OCI-LY3 (cell line): Measurements from ENCODE around the gene CA10.

Experiments
- H2AFZ ChIP-seq: fragments of 200-600, 300-600 bp; shearing (Covaris generic); 2 replicates; pipeline ENCODE4 v1.6.0; 2014; ENCODE audit warnings: antibody characterized with exemption, low read depth, low read length
- H3K27ac ChIP-seq: fragments of 200-600, 300-600 bp; sonication (generic); 2 replicates; pipeline ENCODE4 v1.5.1; 2014; ENCODE audit warnings: mild to moderate bottlenecking, low read length, moderate library complexity, mixed read lengths
- H3K27me3 ChIP-seq: fragments of 200-600, 300-600 bp; sonication (generic); 2 replicates; pipeline ENCODE4 v1.6.1; 2014; ENCODE audit warnings: low read depth, low read length, mixed read lengths
- H3K36me3 ChIP-seq: fragments of 200-600, 300-600 bp; sonication (generic); replicated peaks from 2 replicates; pipeline ENCODE3; 2014; ENCODE audit warnings: low read depth, low read length, mixed read lengths
- H3K4me1 ChIP-seq: fragments of 300-600, 200-600 bp; sonication (generic); 2 replicates; pipeline ENCODE4 v1.6.1; 2014; ENCODE audit warnings: low read length, mixed read lengths
- H3K4me2 ChIP-seq: fragments of 200-600, 300-600 bp; sonication (generic); 2 replicates; pipeline ENCODE4 v1.6.1; 2014; ENCODE audit warnings: low read length, mixed read lengths
- H3K4me3 ChIP-seq: fragments of 300-600, 200-600 bp; sonication (generic); 2 replicates; pipeline ENCODE4 v1.5.1; 2014; ENCODE audit warnings: antibody characterized with exemption, mild to moderate bottlenecking, low read length, moderate library complexity
- H3K79me2 ChIP-seq: fragments of 300-600, 200-600 bp; shearing (Covaris generic); 2 replicates; pipeline ENCODE4 v1.6.1; 2014; ENCODE audit warnings: mild to moderate bottlenecking, low read length, mixed read lengths
- H3K9ac ChIP-seq: fragments of 300-600, 200-600 bp; shearing (Covaris generic); 2 replicates; pipeline ENCODE4 v1.6.0; 2014; ENCODE audit warnings: mild to moderate bottlenecking, low read length, moderate library complexity
- H3K9me3 ChIP-seq: fragments of 200-600, 300-600 bp; shearing (Covaris generic); 2 replicates; pipeline ENCODE4 v1.6.1; 2014; ENCODE audit warnings: low read length, mixed read lengths; ENCODE audit not compliant: insufficient read depth
- H4K20me1 ChIP-seq: fragments of 200-600, 300-600 bp; sonication (generic); 2 replicates; pipeline ENCODE4 v1.6.1; 2016; ENCODE audit warnings: low read length, mixed read lengths; ENCODE audit not compliant: insufficient read depth
- EZH2phosphoT487 ChIP-seq: fragments of 200-600 bp; shearing (Covaris generic); IDR thresholded peaks from 2 replicates; pipeline ENCODE4 v1.6.1; 2018; ENCODE audit warnings: antibody characterized with exemption, mixed run types, low read depth
- TF ChIP-seq, protein P1 (sequence below): fragments of 200-600, 300-600 bp; sonication (generic); IDR thresholded peaks from 2 replicates; pipeline ENCODE4 v1.5.1; 2014; ENCODE audit warnings: antibody characterized with exemption, low read length, low read depth

The CA10 gene

DNA sequence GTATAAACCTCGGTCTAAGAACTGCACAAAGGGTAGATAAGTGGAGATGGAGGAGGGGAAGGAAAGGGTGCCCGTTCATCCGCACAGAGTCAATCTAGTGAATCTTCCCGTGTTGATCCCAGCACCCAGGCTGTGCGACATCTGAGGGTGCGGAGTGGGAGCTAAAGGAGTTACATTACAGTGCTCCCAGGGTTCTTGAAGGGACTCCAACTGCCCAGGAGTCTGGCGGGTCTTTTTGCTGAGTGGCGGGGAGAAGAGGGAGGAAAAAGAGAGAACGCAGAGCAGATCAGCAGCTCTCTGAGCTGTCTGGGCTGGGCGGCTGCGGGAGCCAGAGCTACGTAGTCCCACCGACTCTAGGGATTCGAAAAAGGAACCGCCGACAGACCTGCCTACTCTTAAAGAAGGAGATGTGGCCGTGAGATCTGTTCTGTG lies 1.6 kb upstream of the CA10 start:
- no peak overlapping the region for H3K27ac ChIP-seq
- H3K4me1 ChIP-seq = no peaks in the 10 kb centered on the region
- no peaks in the 10 kb centered on the region for H3K27me3 ChIP-seq
- no peak overlapping the region for H2AFZ ChIP-seq
- TF ChIP-seq, protein P1, sequence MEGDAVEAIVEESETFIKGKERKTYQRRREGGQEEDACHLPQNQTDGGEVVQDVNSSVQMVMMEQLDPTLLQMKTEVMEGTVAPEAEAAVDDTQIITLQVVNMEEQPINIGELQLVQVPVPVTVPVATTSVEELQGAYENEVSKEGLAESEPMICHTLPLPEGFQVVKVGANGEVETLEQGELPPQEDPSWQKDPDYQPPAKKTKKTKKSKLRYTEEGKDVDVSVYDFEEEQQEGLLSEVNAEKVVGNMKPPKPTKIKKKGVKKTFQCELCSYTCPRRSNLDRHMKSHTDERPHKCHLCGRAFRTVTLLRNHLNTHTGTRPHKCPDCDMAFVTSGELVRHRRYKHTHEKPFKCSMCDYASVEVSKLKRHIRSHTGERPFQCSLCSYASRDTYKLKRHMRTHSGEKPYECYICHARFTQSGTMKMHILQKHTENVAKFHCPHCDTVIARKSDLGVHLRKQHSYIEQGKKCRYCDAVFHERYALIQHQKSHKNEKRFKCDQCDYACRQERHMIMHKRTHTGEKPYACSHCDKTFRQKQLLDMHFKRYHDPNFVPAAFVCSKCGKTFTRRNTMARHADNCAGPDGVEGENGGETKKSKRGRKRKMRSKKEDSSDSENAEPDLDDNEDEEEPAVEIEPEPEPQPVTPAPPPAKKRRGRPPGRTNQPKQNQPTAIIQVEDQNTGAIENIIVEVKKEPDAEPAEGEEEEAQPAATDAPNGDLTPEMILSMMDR = no peak
- TF ChIP-seq EZH2phosphoT487 = no peak
- no peaks in the 10 kb centered on the region for H3K79me2 ChIP-seq
- no peaks in the 10 kb centered on the region for H3K9me3 ChIP-seq
- H3K9ac ChIP-seq = no peak overlapping the region
- H3K4me3 ChIP-seq = no peak overlapping the region
- H3K4me2 ChIP-seq = no peak overlapping the region
- H3K36me3 ChIP-seq = no peaks in the 10 kb centered on the region
- no peaks in the 10 kb centered on the region for H4K20me1 ChIP-seq

DNA sequence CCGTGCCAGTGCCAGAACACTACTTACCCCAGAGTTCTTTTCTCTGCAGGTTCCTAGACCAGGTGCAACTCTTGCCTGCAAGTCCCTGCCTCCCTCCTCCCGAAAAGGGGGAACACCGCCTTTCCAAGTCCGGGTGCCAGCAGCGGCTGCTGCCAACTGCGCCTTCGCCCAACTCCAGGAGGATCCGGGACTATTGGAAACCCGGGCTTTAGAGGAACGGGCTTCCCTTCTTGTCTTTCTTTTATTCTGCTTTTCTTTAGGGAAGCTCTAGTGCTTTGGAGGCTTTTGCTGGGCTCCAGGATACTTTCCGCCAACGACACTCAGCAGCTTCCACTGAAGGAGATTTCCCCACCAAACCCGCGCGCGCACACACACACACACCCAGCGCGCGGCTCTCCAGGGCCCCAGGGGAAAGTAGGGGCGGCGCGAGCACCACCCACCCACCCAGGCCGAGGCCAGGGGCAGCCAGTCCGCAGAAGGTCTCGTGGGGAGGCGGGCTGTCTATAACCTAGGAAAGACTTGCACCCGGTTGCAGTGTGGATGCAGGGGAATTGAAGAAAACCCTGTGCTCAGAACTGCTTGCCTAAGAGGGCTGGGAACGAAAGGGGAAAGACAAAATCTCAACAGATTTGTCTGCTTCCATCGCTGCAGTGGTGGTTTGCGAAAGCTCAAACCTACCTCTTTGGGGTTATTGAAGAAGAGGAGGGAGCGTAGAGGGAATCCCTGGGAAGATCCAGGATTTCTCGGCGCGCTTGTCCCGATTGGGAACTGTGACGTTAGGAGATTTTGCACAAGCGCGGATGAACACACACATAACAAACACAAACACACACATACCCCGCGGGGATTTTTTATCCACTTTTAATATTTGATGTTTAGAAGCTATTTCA lies 977 bp upstream of the CA10 start:
- no peaks in the 10 kb centered on the region for H3K36me3 ChIP-seq
- no peaks in the 10 kb centered on the region for H3K27me3 ChIP-seq
- no peak overlapping the region for H3K27ac ChIP-seq
- no peak overlapping the region for H2AFZ ChIP-seq
- no peak overlapping the region for H3K4me2 ChIP-seq
- no peak overlapping the region for H3K9ac ChIP-seq
- no peak overlapping the region for H3K4me3 ChIP-seq
- no peaks in the 10 kb centered on the region for H4K20me1 ChIP-seq
- no peaks in the 10 kb centered on the region for H3K4me1 ChIP-seq
- H3K79me2 ChIP-seq = no peaks in the 10 kb centered on the region
- TF ChIP-seq, protein P1 = no peak
- TF ChIP-seq EZH2phosphoT487 = no peak
- H3K9me3 ChIP-seq = no peaks in the 10 kb centered on the region

DNA sequence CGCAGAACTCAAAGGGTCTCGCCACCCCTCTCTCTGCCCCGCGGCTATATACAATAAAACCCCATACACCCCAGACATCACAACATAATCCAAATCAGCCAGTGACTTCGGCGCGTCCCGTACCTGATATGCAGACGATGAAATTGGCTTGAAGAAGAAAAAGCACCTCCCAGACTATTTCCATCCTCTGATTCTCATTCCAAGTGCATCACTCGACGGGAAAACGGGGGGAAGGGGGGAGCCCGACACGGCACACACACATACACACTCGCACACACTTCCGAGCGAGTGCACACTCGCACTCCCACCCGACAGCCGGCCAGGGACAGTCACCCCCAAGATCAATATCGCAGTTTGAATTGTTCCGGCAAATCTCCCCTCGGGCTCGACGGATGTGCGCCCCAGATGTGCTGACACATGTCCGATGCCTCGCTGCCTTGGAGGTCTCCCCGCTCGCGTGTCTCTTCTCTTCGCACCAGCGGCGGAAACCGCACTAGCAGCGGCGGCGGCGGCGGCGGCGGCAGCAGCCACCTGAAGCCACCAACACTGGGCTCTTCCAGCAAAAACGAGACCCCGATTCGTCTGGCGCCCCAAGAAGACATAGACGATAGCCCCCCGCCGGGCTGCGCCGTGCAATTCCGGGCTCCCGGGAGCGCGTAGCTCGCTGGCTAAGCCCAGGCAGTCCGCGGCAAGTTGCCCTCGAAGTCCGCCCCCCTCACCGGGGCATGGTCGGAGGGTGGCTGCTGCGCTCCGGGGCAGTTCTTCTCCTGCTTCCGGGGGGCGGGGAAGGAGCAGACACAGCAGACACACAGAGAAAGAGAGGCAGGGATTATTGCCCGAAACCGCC lies 688 bp downstream of the CA10 start:
- Histone ChIP-seq H3K4me2 (no peak overlapping the region), H3K9me3 (no peaks in the 10 kb centered on the region)

More for the DNA sequence above, 688 bp downstream of the CA10 start:
- Histone ChIP-seq H3K27ac (no peak overlapping the region), H3K4me1 (no peaks in the 10 kb centered on the region), H3K27me3 (no peaks in the 10 kb centered on the region), H3K9ac (no peak overlapping the region), H3K4me3 (no peak overlapping the region), H3K36me3 (no peaks in the 10 kb centered on the region), H4K20me1 (no peaks in the 10 kb centered on the region), H3K79me2 (no peaks in the 10 kb centered on the region), H2AFZ (no peak overlapping the region)
- TF ChIP-seq, protein P1 = no peak
- TF ChIP-seq EZH2phosphoT487 = no peak
